Activated CD8-positive, alpha-beta memory T cell treated with anti-CD3 and anti-CD28 coated beads for 24 hours (primary cell): ENCODE measurements around the gene EARS2.
"Not testable (repeated sequence)": the region's sequence is repeated elsewhere in the genome, so short reads cannot be mapped to it uniquely, and the experiment has no call there.

ENCODE experiments used
- DNase-seq: peaks from one replicate; pipeline ENCODE4 v3.0.0-alpha.2; 2020

Gene EARS2

GRCh38 chr16:23523876-23524385 lies 33.2 kb downstream of the EARS2 start:
- no peak for DNase-seq

- DNase-seq, result no peak
These were observed 33.8 kb downstream of the EARS2 start for GRCh38 chr16:23523321-23523720.

- DNase-seq, result no peak
These were observed 35.2 kb downstream of the EARS2 start for GRCh38 chr16:23521965-23522364.

- DNase-seq, result no peak
These were observed 36.0 kb downstream of the EARS2 start for GRCh38 chr16:23521037-23521743.

- no peak for DNase-seq
These were observed 36.6 kb downstream of the EARS2 start for GRCh38 chr16:23520500-23520899.

GRCh38 chr16:23519282-23519681 lies 37.9 kb downstream of the EARS2 start:
- no peak for DNase-seq

GRCh38 chr16:23518435-23518891 lies 38.7 kb downstream of the EARS2 start:
- DNase-seq, result no peak

- DNase-seq, result no peak
These were observed 40.6 kb downstream of the EARS2 start for GRCh38 chr16:23516366-23517137.

- DNase-seq, result no peak
These were observed 41.3 kb downstream of the EARS2 start for GRCh38 chr16:23515881-23516280.

GRCh38 chr16:23514381-23515152 lies 42.6 kb downstream of the EARS2 start:
- DNase-seq, result no peak

- DNase-seq, result no peak
These were observed 44.9 kb downstream of the EARS2 start for GRCh38 chr16:23512168-23512695.

- DNase-seq, result no peak
These were observed 45.4 kb downstream of the EARS2 start for GRCh38 chr16:23511731-23512130.

GRCh38 chr16:23510915-23511270 lies 46.3 kb downstream of the EARS2 start:
- not testable (repeated sequence) for DNase-seq

GRCh38 chr16:23510164-23510914 lies 46.8 kb downstream of the EARS2 start, which contains the start of gene GGA2:
Gene GGA2, minus strand, starts transcription at chr16:23510494. Its CDS starts 83 bp downstream, at chr16:23510411.
- peak; percentile 93 for DNase-seq

- peak; percentile 73 for DNase-seq
These were observed 47.4 kb downstream of the EARS2 start for GRCh38 chr16:23509782-23510163.

- DNase-seq, result no peak
These were observed 47.8 kb downstream of the EARS2 start for GRCh38 chr16:23509441-23509754.

GRCh38 chr16:23508589-23509440 lies 48.3 kb downstream of the EARS2 start:
- DNase-seq, result no peak

- no peak for DNase-seq
These were observed 50.5 kb downstream of the EARS2 start for GRCh38 chr16:23506606-23506994.

GRCh38 chr16:23505671-23506605 lies 51.2 kb downstream of the EARS2 start:
- DNase-seq, result no peak

GRCh38 chr16:23505180-23505665 lies 51.9 kb downstream of the EARS2 start:
- no peak for DNase-seq
